ENCODE data around the gene KCNH3.

Gene KCNH3

GRCh38 chr12:49565406-49566265 lies 26.8 kb downstream of the KCNH3 start:
- DNase-seq = no peak

GRCh38 chr12:49566361-49566760 lies 27.5 kb downstream of the KCNH3 start:
- no peak for DNase-seq

DNA sequence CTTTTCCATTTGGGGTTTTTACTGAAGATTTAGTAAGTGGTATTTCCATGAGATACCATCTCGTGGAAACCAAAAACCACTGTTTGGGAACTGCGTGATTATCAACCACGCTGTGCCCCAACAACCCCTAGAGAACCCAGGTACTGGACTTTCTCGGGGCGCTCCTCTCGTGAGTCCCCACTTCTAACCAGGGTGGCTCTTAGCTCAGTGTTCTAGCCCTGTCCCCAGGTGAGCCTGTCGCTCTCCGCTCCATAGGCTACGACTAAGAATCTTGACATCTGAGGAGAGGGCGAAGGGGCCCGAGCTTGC lies 28.4 kb downstream of the KCNH3 start:
- no peak for DNase-seq

DNA sequence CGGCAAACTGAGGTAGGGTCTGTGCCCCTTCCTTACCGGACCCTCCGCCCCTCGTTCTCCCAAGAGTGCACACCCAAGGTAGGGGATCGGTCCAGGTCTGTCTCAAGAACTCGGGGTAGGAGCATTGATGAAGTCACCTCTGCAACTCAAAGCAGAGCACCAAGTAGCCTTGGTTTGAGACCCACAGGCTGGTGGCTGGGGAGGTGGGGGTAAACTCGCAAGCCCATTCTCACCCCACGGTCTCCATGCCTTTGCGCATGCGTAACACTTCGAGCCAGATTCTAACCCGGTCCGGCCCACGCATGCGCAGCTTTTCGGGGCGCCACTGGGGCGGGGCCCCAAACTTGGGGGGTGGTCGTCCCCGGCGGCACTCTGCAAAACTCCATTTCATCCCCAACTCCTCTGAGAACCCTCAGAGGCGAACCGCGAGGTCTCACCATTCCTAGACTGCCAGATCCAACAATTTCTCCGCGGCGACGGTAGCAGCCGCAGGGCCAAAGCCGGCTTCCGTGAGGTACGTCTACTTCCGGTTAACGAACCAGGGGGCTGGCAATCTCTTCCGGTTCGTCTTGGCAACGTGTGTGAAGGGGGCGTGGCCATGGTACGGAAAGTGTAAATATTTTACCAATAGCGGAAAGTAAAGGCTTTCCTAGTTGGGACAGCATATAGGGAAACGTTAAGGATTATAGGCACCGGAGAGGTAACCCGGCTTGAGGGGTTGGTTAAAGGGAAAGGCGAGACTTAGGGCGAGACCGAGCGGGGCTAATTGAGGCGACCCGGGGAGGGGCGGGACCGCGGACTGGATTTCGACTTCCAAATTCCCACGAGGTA lies 29.0 kb downstream of the KCNH3 start, which contains the start of gene MCRS1:
Gene MCRS1, minus strand, starts transcription at position 532 of the 831 bp plus-strand sequence. CDS start 1,411 bp downstream, outside the sequence.
- DNase-seq = peak; percentile 60

DNA sequence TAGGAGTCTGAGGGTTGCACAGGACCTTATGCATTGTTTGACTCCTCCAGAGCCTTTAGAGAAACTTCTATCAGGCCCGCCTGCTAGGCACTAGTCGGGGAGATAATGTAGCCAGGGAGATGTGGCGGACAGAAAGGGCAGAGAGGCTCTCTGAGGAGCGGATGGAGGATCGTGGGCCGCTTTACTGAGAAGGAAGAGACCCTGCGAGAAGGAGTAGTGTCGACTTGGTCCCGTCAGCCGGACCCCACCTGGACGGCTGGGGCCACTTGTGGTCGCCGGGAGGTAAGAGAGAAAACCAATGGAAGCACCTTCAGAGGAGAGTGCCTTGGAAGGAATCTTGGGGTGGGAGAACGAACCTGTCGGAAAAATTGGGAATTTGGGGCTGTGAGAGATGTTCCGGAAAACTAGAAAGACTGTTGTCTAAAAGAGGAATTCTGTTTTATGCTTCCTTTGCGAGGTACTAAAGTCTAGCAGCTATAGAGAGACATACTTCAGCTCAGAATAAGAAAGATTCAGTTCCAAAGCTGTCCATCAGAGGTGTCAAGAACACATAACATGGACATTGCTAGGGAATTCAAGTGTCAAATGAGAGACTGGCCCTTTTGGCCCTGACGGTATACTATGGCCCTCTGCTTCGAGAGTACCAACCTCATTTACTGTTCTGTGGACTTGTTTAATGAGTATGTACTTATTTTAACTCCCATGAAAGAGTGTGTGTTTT lies 29.8 kb downstream of the KCNH3 start:
- DNase-seq = no peak

DNA sequence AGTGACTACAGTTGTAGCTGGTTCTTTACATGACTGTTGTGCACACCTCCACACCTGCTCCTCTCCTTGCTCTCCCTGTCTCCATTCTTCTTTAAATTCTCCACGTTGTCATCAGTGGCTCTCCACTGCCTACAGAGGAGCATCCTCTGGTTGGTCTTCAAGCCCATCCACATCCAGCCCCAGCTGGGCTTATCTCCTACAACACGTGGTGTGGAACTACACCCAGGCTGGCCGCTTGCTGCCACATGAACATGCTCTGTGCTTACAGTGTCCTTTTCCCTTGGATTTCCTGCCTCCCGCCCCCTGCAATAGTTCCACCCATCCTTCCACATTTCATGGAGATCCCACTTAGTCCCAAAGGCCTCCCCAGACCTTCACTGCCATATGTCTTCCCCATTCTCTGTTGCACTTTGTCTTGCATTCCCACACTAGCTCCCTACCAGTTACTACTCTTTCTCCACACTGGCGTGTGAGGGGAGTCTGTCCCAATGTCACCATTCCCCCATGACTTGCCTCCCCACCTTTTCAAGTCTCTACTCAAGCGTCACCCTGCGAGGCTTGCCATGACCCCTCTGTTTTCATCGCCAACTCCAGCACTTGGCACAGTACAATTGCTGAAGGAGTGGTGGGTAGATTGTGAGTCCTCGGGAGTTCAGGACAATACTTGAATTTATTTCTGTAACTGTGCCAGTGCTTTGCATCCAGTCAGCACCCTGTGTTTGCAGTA lies 38.9 kb downstream of the KCNH3 start:
- no peak for DNase-seq

DNA sequence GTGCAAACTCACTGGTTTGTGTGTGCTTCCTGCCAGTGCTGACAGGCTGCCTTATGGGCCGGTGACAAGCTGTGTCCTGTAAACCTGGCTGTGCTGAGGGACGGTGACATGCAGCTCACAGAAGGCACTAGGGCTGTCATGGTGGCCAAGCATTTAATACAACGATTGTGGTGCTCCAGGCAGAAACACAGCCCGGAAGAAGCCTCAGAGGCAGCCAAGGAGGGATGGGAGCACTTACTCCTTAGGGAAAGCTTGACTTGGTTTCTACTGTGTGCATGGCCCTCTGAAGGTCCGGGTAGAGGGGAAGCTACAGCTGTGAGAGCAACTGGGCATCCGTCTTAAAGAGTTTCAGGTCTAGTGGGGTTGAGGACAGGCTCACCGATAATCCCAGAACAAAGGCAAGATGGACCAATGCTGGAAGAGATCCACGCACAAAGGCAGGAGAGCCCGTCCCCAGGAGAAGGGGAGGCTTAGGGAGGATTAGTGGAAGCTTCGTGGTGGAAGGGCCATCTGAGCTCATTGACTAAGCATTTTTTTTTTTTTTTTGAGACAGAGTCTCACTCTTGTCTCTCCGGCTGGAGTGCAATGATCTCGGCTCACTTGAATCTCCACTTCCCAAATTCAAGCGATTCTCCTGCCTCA lies 39.8 kb downstream of the KCNH3 start:
- DNase-seq = no peak

GRCh38 chr12:49580572-49581535 lies 42.0 kb downstream of the KCNH3 start:
- peak; percentile 1 for DNase-seq

GRCh38 chr12:49582201-49582600 lies 43.4 kb downstream of the KCNH3 start:
- DNase-seq = no peak

- no peak for DNase-seq
Observed at GRCh38 chr12:49582850-49583249, 44.0 kb downstream of the KCNH3 start.

- DNase-seq = no peak
Observed at GRCh38 chr12:49583366-49584094, 44.7 kb downstream of the KCNH3 start.

DNA sequence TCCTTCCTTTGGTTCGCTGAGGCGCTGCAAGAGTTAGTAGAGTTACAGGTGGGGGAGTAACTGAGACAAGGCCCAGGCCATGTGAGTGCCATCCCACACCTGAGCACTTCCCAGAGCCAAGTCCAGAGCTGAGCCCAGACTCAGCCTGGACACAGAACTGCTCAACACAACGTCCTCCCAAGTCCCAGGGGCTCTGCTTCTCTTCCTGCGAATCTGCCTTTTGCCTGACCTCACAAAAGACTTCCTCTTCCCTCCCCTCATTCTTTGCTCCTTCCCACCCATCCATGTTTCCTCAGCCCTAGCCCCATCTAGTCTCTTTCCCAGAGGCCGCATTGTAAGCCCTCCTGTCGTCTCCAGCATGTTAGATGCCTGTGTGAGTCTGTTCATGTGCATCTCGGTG lies 45.8 kb downstream of the KCNH3 start:
- DNase-seq = no peak

- no peak for DNase-seq
Observed at GRCh38 chr12:49585477-49586459, 46.9 kb downstream of the KCNH3 start.

GRCh38 chr12:49587174-49587908 lies 48.5 kb downstream of the KCNH3 start:
- DNase-seq = no peak

DNA sequence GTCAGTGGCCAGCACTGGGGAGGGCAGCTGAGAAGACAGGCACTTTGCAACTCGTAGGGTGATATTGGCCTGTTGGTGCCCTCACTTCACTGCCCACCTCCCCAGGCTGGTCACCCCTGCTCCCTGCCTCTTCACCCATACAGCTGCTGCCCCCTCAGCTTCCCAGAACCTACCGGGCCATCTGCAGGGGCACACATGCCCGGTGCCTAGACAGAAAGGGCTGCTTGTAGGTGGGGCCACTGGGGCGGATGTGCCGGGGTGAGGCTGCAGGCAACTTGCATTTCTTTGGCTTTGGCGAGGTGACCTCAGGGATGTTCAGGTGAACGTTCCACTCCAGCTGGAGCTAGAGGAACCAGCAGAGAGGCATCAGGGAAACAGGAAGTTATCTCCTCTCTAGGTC lies 49.5 kb downstream of the KCNH3 start:
- no peak for DNase-seq

- no peak for DNase-seq
Observed at GRCh38 chr12:49588721-49589516, 50.1 kb downstream of the KCNH3 start.

DNA sequence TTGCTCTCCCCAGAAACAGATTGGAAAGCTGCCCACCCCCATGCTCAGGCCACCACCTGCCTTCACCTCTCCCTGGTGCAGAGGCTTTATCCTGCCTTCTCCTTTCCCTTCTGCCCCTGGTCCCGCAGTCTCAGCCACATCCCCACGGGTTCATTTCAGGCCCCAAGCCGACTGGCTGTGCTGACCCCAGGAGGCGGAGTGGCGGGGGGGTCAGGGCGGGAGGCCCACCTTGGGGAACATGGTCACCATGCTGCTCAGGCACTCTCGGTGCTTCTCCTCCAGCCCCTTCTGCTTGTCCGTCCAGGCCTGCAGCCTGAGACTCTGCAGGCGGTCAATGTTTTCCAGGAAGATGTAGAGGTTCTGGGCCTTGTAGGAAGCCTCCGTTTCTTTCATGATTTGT lies 59.7 kb downstream of the KCNH3 start:
- DNase-seq = no peak
